ENCODE data around the gene GPR146.

Gene GPR146

DNA sequence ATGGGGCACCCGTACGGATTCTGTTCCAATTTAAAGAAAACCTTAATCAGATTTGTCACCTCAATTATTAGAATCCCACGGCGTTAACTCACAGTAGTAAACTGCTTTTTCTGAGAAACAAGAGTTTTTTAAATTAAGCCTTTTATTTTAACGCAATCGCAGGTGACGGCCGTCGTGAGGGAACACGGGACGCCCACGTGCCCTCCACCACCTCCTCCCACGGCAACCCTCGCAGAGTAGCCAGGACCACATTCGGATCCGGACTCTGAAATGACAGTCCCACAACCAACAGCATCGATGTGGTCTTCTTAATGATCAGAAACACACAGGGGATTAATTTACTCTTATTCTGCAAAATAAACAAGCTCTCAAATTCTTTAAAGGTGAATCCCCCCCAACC, 22.0 kb upstream of the GPR146 start:
- no peak overlapping the region for H3K4me2 ChIP-seq (ENCODE audit: low read length, poor library complexity, severe bottlenecking)
- WGBS, result 97% methylated on average over 17 of the region's 17 CpGs
- no peak overlapping the region for H3K18ac ChIP-seq (ENCODE audit: low read depth in 1 of 2, low read length in 2 of 2)
- H3K79me1 ChIP-seq (replicated peaks; ENCODE audit: low read length, poor library complexity, severe bottlenecking), result peaks cover 67% of the 10 kb centered on the region
- no peak overlapping the region for H2BK15ac ChIP-seq (ENCODE audit: low read depth, poor library complexity, severe bottlenecking)
- no peak overlapping the region for H3K4ac ChIP-seq (ENCODE audit: low read depth in 1 of 2, low read length in 2 of 2)
- no peak overlapping the region for H3K4me3 ChIP-seq (ENCODE audit: insufficient read depth in 1 of 2, low read depth in 1 of 2, low read length in 2 of 2)
- no peak overlapping the region for H2AK5ac ChIP-seq (ENCODE audit: low read length, severe bottlenecking)
- no peak overlapping the region for H3K14ac ChIP-seq (ENCODE audit: low read length in 2 of 2)
- H2AFZ ChIP-seq (ENCODE audit: low read depth, low read length), result no peak overlapping the region
- H2BK12ac ChIP-seq (ENCODE audit: low read length in 2 of 2), result no peak overlapping the region
- H3K23ac ChIP-seq (ENCODE audit: low read length in 2 of 2), result no peak overlapping the region
- no peak overlapping the region for H2BK5ac ChIP-seq (ENCODE audit: low read depth, low read length, poor library complexity, severe bottlenecking)
- no peaks in the 10 kb centered on the region for H3K9me3 ChIP-seq (ENCODE audit: control insufficient read depth, low read length)
- no peaks in the 10 kb centered on the region for H3K27me3 ChIP-seq (ENCODE audit: control insufficient read depth in 1 of 2, insufficient read depth in 1 of 2, low read length in 2 of 2)
- peaks cover 10% of the 10 kb centered on the region for H3K4me1 ChIP-seq (ENCODE audit: control insufficient read depth, insufficient read depth, low read depth, low read length)
- no peak overlapping the region for H3K27ac ChIP-seq (ENCODE audit: low read length, poor library complexity, severe bottlenecking)
- DNase-seq, result no peak
- no peak overlapping the region for H4K8ac ChIP-seq (ENCODE audit: low read length)
- H3K9ac ChIP-seq (ENCODE audit: low read length), result no peak overlapping the region
- H3K36me3 ChIP-seq (ENCODE audit: control insufficient read depth in 1 of 2, insufficient read depth in 2 of 2, low read depth in 1 of 2, low read length in 2 of 2), result peaks cover 29 to 78% of the 10 kb centered on the region in 2 experiments
- H2BK120ac ChIP-seq (ENCODE audit: low read depth, low read length), result no peak overlapping the region
- no peak overlapping the region for H4K91ac ChIP-seq (ENCODE audit: low read length)

GRCh38 chr7:1022801-1023465, 21.4 kb upstream of the GPR146 start:
- no peak overlapping the region for H2BK120ac ChIP-seq (ENCODE audit: low read depth, low read length)
- no peak overlapping the region for H3K9ac ChIP-seq (ENCODE audit: low read length)
- no peak for DNase-seq
- no peak overlapping the region for H3K18ac ChIP-seq (ENCODE audit: low read depth in 1 of 2, low read length in 2 of 2)
- H3K4ac ChIP-seq (ENCODE audit: low read depth in 1 of 2, low read length in 2 of 2), result no peak overlapping the region
- H3K23ac ChIP-seq (ENCODE audit: low read length in 2 of 2), result no peak overlapping the region
- H3K4me2 ChIP-seq (ENCODE audit: low read length, poor library complexity, severe bottlenecking), result no peak overlapping the region
- H3K36me3 ChIP-seq (ENCODE audit: control insufficient read depth in 1 of 2, insufficient read depth in 2 of 2, low read depth in 1 of 2, low read length in 2 of 2), result peaks cover 27 to 72% of the 10 kb centered on the region in 2 experiments
- H3K27me3 ChIP-seq (ENCODE audit: control insufficient read depth in 1 of 2, insufficient read depth in 1 of 2, low read length in 2 of 2), result no peaks in the 10 kb centered on the region
- no peak overlapping the region for H2AK5ac ChIP-seq (ENCODE audit: low read length, severe bottlenecking)
- H3K79me1 ChIP-seq (replicated peaks; ENCODE audit: low read length, poor library complexity, severe bottlenecking), result peaks cover 64% of the 10 kb centered on the region
- H3K27ac ChIP-seq (ENCODE audit: low read length, poor library complexity, severe bottlenecking), result no peak overlapping the region
- no peak overlapping the region for H4K8ac ChIP-seq (ENCODE audit: low read length)
- H2AFZ ChIP-seq (ENCODE audit: low read depth, low read length), result no peak overlapping the region
- 95% methylated on average over 45 of the region's 45 CpGs for WGBS
- peaks cover 11% of the 10 kb centered on the region for H3K4me1 ChIP-seq (ENCODE audit: control insufficient read depth, insufficient read depth, low read depth, low read length)
- no peak overlapping the region for H4K91ac ChIP-seq (ENCODE audit: low read length)
- H3K4me3 ChIP-seq (ENCODE audit: insufficient read depth in 1 of 2, low read depth in 1 of 2, low read length in 2 of 2), result no peak overlapping the region
- no peak overlapping the region for H2BK5ac ChIP-seq (ENCODE audit: low read depth, low read length, poor library complexity, severe bottlenecking)
- no peak overlapping the region for H2BK12ac ChIP-seq (ENCODE audit: low read length in 2 of 2)
- no peak overlapping the region for H3K14ac ChIP-seq (ENCODE audit: low read length in 2 of 2)
- H3K9me3 ChIP-seq (ENCODE audit: control insufficient read depth, low read length), result no peaks in the 10 kb centered on the region
- H2BK15ac ChIP-seq (ENCODE audit: low read depth, poor library complexity, severe bottlenecking), result no peak overlapping the region

- no peaks in the 10 kb centered on the region for H3K9me3 ChIP-seq (ENCODE audit: control insufficient read depth, low read length)
- H2BK15ac ChIP-seq (ENCODE audit: low read depth, poor library complexity, severe bottlenecking), result no peak overlapping the region
- H3K14ac ChIP-seq (ENCODE audit: low read length in 2 of 2), result no peak overlapping the region
- H2BK5ac ChIP-seq (ENCODE audit: low read depth, low read length, poor library complexity, severe bottlenecking), result no peak overlapping the region
- H3K4me3 ChIP-seq (ENCODE audit: insufficient read depth in 1 of 2, low read depth in 1 of 2, low read length in 2 of 2), result no peak overlapping the region
- no peak overlapping the region for H3K4me2 ChIP-seq (ENCODE audit: low read length, poor library complexity, severe bottlenecking)
- H2AK5ac ChIP-seq (ENCODE audit: low read length, severe bottlenecking), result no peak overlapping the region
- no peak overlapping the region for H3K9ac ChIP-seq (ENCODE audit: low read length)
- peaks cover 58% of the 10 kb centered on the region for H3K79me1 ChIP-seq (replicated peaks; ENCODE audit: low read length, poor library complexity, severe bottlenecking)
- peaks cover 21 to 63% of the 10 kb centered on the region in 2 experiments for H3K36me3 ChIP-seq (ENCODE audit: control insufficient read depth in 1 of 2, insufficient read depth in 2 of 2, low read depth in 1 of 2, low read length in 2 of 2)
- peaks cover 19% of the 10 kb centered on the region for H3K4me1 ChIP-seq (ENCODE audit: control insufficient read depth, insufficient read depth, low read depth, low read length)
- H4K91ac ChIP-seq (ENCODE audit: low read length), result no peak overlapping the region
- no peak for DNase-seq
- no peak overlapping the region for H4K8ac ChIP-seq (ENCODE audit: low read length)
- H2BK12ac ChIP-seq (ENCODE audit: low read length in 2 of 2), result no peak overlapping the region
- WGBS, result 91% methylated on average over 13 of the region's 15 CpGs
- no peak overlapping the region for H3K4ac ChIP-seq (ENCODE audit: low read depth in 1 of 2, low read length in 2 of 2)
- no peak overlapping the region for H3K23ac ChIP-seq (ENCODE audit: low read length in 2 of 2)
- H2BK120ac ChIP-seq (ENCODE audit: low read depth, low read length), result no peak overlapping the region
- no peak overlapping the region for H3K18ac ChIP-seq (ENCODE audit: low read depth in 1 of 2, low read length in 2 of 2)
- H3K27me3 ChIP-seq (ENCODE audit: control insufficient read depth in 1 of 2, insufficient read depth in 1 of 2, low read length in 2 of 2), result no peaks in the 10 kb centered on the region
- no peak overlapping the region for H2AFZ ChIP-seq (ENCODE audit: low read depth, low read length)
- no peak overlapping the region for H3K27ac ChIP-seq (ENCODE audit: low read length, poor library complexity, severe bottlenecking)
Observed at GRCh38 chr7:1024331-1024841, 20.0 kb upstream of the GPR146 start.

DNA sequence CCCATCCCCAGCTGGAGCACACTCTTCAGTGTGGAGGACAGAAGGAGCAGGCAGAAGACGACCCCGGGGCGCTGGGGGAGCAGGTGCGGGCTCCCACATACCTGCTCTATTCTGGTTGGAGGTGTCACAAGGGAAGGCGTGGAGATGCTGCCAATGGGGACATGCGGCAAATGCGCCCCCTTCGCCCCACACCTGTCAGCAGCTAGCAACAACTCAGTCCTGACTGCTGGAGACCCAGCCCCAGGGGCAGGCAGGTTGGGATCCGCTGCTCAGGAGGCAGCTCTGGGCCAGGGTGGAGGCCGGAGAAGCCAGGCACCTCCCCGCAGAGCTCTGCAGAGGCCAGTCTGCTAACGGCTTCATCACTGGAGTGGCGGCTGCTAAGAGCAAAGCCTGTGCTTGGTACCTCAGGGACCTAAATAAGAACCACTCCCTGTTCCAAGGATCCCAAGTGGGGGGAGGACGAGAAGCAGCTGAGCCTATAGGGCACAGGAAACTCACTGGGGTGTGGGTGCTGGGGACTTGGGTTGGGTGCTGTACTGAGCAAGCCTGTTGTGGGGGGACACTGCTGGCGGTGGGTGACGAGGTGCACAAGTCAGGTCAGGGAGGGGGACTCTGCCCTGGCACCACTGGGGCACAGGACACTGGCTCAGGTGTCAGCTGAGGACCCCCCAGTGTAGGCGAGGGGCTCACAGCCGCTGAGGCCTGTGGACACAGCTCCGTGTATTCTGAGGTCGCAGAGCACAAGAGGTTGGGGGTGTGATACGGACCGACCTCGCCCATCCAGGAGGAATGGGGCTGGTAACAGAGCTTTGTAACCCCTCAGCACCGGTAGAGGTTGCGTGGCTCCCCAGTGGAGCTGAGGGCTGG, 19.2 kb upstream of the GPR146 start:
- Histone ChIP-seq H4K91ac (ENCODE audit: low read length) (no peak overlapping the region), H2BK120ac (ENCODE audit: low read depth, low read length) (no peak overlapping the region), H3K9me3 (ENCODE audit: control insufficient read depth, low read length) (no peaks in the 10 kb centered on the region), H3K27me3 (ENCODE audit: control insufficient read depth in 1 of 2, insufficient read depth in 1 of 2, low read length in 2 of 2) (no peaks in the 10 kb centered on the region), H3K79me1 (replicated peaks; ENCODE audit: low read length, poor library complexity, severe bottlenecking) (peaks cover 60% of the 10 kb centered on the region), H3K4me1 (ENCODE audit: control insufficient read depth, insufficient read depth, low read depth, low read length) (peaks cover 25% of the 10 kb centered on the region), H2BK15ac (ENCODE audit: low read depth, poor library complexity, severe bottlenecking) (no peak overlapping the region), H2AFZ (ENCODE audit: low read depth, low read length) (no peak overlapping the region), H3K18ac (ENCODE audit: low read depth in 1 of 2, low read length in 2 of 2) (no peak overlapping the region), H2BK5ac (ENCODE audit: low read depth, low read length, poor library complexity, severe bottlenecking) (no peak overlapping the region), H3K36me3 (ENCODE audit: control insufficient read depth in 1 of 2, insufficient read depth in 2 of 2, low read depth in 1 of 2, low read length in 2 of 2) (peaks cover 21 to 61% of the 10 kb centered on the region in 2 experiments), H2BK12ac (ENCODE audit: low read length in 2 of 2) (no peak overlapping the region), H3K4ac (ENCODE audit: low read depth in 1 of 2, low read length in 2 of 2) (no peak overlapping the region), H4K8ac (ENCODE audit: low read length) (no peak overlapping the region), H3K23ac (ENCODE audit: low read length in 2 of 2) (no peak overlapping the region), H3K4me3 (ENCODE audit: insufficient read depth in 1 of 2, low read depth in 1 of 2, low read length in 2 of 2) (no peak overlapping the region), H3K9ac (ENCODE audit: low read length) (no peak overlapping the region), H2AK5ac (ENCODE audit: low read length, severe bottlenecking) (no peak overlapping the region), H3K27ac (ENCODE audit: low read length, poor library complexity, severe bottlenecking) (no peak overlapping the region), H3K4me2 (ENCODE audit: low read length, poor library complexity, severe bottlenecking) (no peak overlapping the region), H3K14ac (ENCODE audit: low read length in 2 of 2) (no peak overlapping the region)
- DNase-seq, result no peak
- 93% methylated on average over 24 of the region's 25 CpGs for WGBS
